Muscle of leg (tissue), 11 donors: ENCODE results near the gene ADCY5. TPM values are rescaled to one million over a fixed set of nuclear protein-coding genes. Genes with fewer than 3 reads are reported as not detected.

Experiments
- DNase-seq: peaks from one replicate; pipeline ENCODE4 v3.0.0; 2013
- H3K27ac ChIP-seq: one replicate; pipeline ENCODE4 v1.5.1; 2013; ENCODE audit warnings: mild to moderate bottlenecking, low read length, control low read depth
- H3K27me3 ChIP-seq: one replicate; pipeline ENCODE4 v1.6.1; 2013; ENCODE audit warnings: low read length; ENCODE audit not compliant: control insufficient read depth, insufficient read depth
- H3K36me3 ChIP-seq: one replicate; pipeline ENCODE4 v1.6.1; 2013; ENCODE audit warnings: low read length; ENCODE audit not compliant: control insufficient read depth, insufficient read depth
- H3K4me1 ChIP-seq: one replicate; pipeline ENCODE4 v1.6.1; 2013; ENCODE audit warnings: low read length; ENCODE audit not compliant: control insufficient read depth, insufficient read depth
- H3K4me3 ChIP-seq: one replicate; pipeline ENCODE4 v1.5.1; 2013; ENCODE audit warnings: low read length, control low read depth
- H3K9me3 ChIP-seq: replicated peaks from 2 replicates; pipeline ENCODE4 v1.6.1; 2013; ENCODE audit warnings: low read depth, low read length; ENCODE audit not compliant: control insufficient read depth
- WGBS: methylation state at CpG from one replicate; pipeline ENCODE4 v1.1.5; 2013; ENCODE audit warnings: missing lambda C conversion rate; ENCODE audit not compliant: insufficient coverage; 5-methylcytosine and 5-hydroxymethylcytosine counted together
- polyA plus RNA-seq, 8 donors: library from polyadenylated mRNA; unstranded; fragments of 120-200 nt; gene quantifications; one replicate each; pipeline versions ENCODE4 v1.2.1 to v1.2.3, GENCODE V29; 2013; ENCODE audit warnings: inconsistent platforms in 1 of 8, low replicate concordance in 1 of 8; ENCODE audit not compliant: insufficient read length in 8 of 8, insufficient read depth in 1 of 8
- total RNA-seq: library from RNA; stranded (reverse); fragments of 120-200 nt; gene quantifications from one replicate; pipeline ENCODE4 v1.2.4, GENCODE V29; 2013

The ADCY5 gene
- total and polyA plus RNA-seq, 9 donors, result 1.8 to 6.1 (median 4.4) TPM

- H3K27me3 ChIP-seq, result peaks cover 2% of the 10 kb centered on the region
- no peak for DNase-seq
- H3K27ac ChIP-seq, result no peak overlapping the region
Observed at GRCh38 chr3:123370819-123371218, 78.1 kb downstream of the ADCY5 start.

GRCh38 chr3:123369085-123369484 is 79.8 kb downstream of the ADCY5 start:
- Histone ChIP-seq H3K27ac (no peak overlapping the region), H3K4me1 (peaks cover 19% of the 10 kb centered on the region), H3K36me3 (no peaks in the 10 kb centered on the region), H3K4me3 (no peak overlapping the region), H3K27me3 (peaks cover 2% of the 10 kb centered on the region), H3K9me3 (no peaks in the 10 kb centered on the region)
- WGBS, result 100% methylated on average over 3 of the region's 3 CpGs
- no peak for DNase-seq

More at GRCh38 chr3:123370819-123371218, 78.1 kb downstream of the ADCY5 start:
- H3K4me1 ChIP-seq, result peaks cover 30% of the 10 kb centered on the region
- 53% methylated on average over 3 of the region's 7 CpGs for WGBS
- no peaks in the 10 kb centered on the region for H3K36me3 ChIP-seq
- H3K9me3 ChIP-seq, result no peaks in the 10 kb centered on the region
- H3K4me3 ChIP-seq, result no peak overlapping the region

GRCh38 chr3:123367467-123368154 is 81.3 kb downstream of the ADCY5 start:
- no peak overlapping the region for H3K4me3 ChIP-seq
- peaks cover 9% of the 10 kb centered on the region for H3K4me1 ChIP-seq
- no peaks in the 10 kb centered on the region for H3K9me3 ChIP-seq
- no peak overlapping the region for H3K27ac ChIP-seq
- no peak for DNase-seq
- H3K27me3 ChIP-seq, result peaks cover 2% of the 10 kb centered on the region
- 55% methylated on average over 4 of the region's 9 CpGs for WGBS
- no peaks in the 10 kb centered on the region for H3K36me3 ChIP-seq

- no peak for DNase-seq
- H3K9me3 ChIP-seq, result no peaks in the 10 kb centered on the region
- H3K36me3 ChIP-seq, result no peaks in the 10 kb centered on the region
- no peak overlapping the region for H3K4me3 ChIP-seq
- no peak overlapping the region for H3K27ac ChIP-seq
- WGBS, result 56% methylated on average over 5 of the region's 6 CpGs
- H3K4me1 ChIP-seq, result no peaks in the 10 kb centered on the region
- H3K27me3 ChIP-seq, result no peaks in the 10 kb centered on the region
Observed at GRCh38 chr3:123365450-123366143, 83.3 kb downstream of the ADCY5 start.

GRCh38 chr3:123361071-123361470 is 87.8 kb downstream of the ADCY5 start:
- 73% methylated on average over 3 of the region's 4 CpGs for WGBS
- Histone ChIP-seq H3K27ac (no peak overlapping the region), H3K9me3 (no peaks in the 10 kb centered on the region), H3K4me3 (no peak overlapping the region), H3K36me3 (no peaks in the 10 kb centered on the region), H3K4me1 (no peaks in the 10 kb centered on the region), H3K27me3 (peaks cover 5% of the 10 kb centered on the region)
- no peak for DNase-seq

DNA sequence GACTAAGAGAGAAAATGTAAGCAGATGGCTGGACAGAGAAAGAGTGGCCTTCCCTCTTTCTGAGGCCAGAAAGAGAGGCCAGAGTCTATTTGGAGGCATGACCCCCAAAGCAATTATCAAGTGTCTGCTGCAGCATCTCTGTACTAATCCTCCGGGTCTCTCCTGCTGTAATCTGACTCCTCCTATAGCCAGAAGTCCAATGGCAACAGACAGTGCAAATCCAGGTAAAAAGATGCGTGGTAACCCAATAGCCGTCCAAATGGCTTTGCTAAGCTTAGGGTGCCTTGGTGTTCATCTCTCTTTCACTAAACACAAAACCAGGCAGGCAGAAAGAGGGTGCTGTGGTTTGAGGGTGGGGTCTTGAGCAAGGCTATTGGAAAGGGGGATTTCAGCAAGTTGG is 91.6 kb downstream of the ADCY5 start:
- Histone ChIP-seq H3K9me3 (no peaks in the 10 kb centered on the region), H3K27me3 (peaks cover 10% of the 10 kb centered on the region), H3K4me1 (no peaks in the 10 kb centered on the region), H3K36me3 (no peaks in the 10 kb centered on the region), H3K27ac (no peak overlapping the region), H3K4me3 (no peak overlapping the region)
- no peak for DNase-seq
- 10% methylated on average over 1 of the region's 3 CpGs for WGBS

GRCh38 chr3:123353850-123354233 is 95.0 kb downstream of the ADCY5 start:
- Histone ChIP-seq H3K27ac (no peak overlapping the region), H3K27me3 (peaks cover 7% of the 10 kb centered on the region), H3K36me3 (no peaks in the 10 kb centered on the region), H3K9me3 (no peaks in the 10 kb centered on the region), H3K4me3 (no peak overlapping the region), H3K4me1 (peaks cover 13% of the 10 kb centered on the region)
- DNase-seq, result no peak
- WGBS, result 71% methylated on average over 1 of the region's 3 CpGs

- Histone ChIP-seq H3K27ac (no peak overlapping the region), H3K36me3 (no peaks in the 10 kb centered on the region), H3K4me1 (peaks cover 13% of the 10 kb centered on the region), H3K9me3 (no peaks in the 10 kb centered on the region), H3K27me3 (peaks cover 5% of the 10 kb centered on the region), H3K4me3 (no peak overlapping the region)
- DNase-seq, result no peak
- 93% methylated on average over 5 of the region's 10 CpGs for WGBS
Observed at GRCh38 chr3:123353227-123353849, 95.6 kb downstream of the ADCY5 start.

GRCh38 chr3:123352134-123352554 is 96.7 kb downstream of the ADCY5 start:
- Histone ChIP-seq H3K9me3 (no peaks in the 10 kb centered on the region), H3K27me3 (peaks cover 7% of the 10 kb centered on the region), H3K4me1 (peaks cover 13% of the 10 kb centered on the region), H3K27ac (no peak overlapping the region), H3K4me3 (no peak overlapping the region), H3K36me3 (no peaks in the 10 kb centered on the region)
- WGBS, result 73% methylated on average over 8 of the region's 15 CpGs
- DNase-seq, result no peak

- peaks cover 7% of the 10 kb centered on the region for H3K27me3 ChIP-seq
- peaks cover 13% of the 10 kb centered on the region for H3K4me1 ChIP-seq
- H3K27ac ChIP-seq, result no peak overlapping the region
- H3K4me3 ChIP-seq, result no peak overlapping the region
- no peak for DNase-seq
- WGBS, result 83% methylated on average over 1 of the region's 4 CpGs
- H3K36me3 ChIP-seq, result no peaks in the 10 kb centered on the region
- H3K9me3 ChIP-seq, result no peaks in the 10 kb centered on the region
Observed at GRCh38 chr3:123351501-123351900, 97.4 kb downstream of the ADCY5 start.
